ENCODE results near the gene INTS11.

INTS11 gene

DNA sequence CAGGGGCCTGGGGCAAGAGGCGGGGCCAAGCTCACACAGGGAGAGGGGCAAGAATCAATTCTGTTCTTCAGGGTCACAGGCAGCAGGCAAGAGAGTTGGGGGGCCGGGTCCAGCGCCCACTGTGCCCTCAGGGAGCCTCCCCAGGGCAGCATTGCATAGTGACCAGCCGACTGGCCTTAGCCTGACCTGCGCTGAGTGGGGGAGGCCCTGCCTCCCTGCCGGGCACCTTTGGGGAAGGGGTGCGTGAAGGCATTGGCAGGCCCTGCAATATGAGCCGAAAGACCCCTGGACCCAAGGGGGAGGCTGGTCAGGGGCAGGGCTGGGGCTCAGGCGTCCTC lies 32.0 kb downstream of the INTS11 start:
- ChIA-PET POLR2A (interaction anchor here (1.1 to 2.8 kb wide), 5 partner anchors 8 to 308 kb away, joined by 3 to 12 read pairs (median 4); partner anchors contain the start of gene UBE2J2), CTCF (interaction anchor here (0.6 to 4.3 kb wide), 18 partner anchors 8 to 350 kb away, joined by 3 to 76 read pairs (median 4); no protein-coding TSS in a partner anchor)
- Histone ChIP-seq H3K9me3 (ENCODE audit: control insufficient read depth, insufficient read depth, low read depth, low read length) (no peaks in the 10 kb centered on the region), H3K36me3 (ENCODE audit: control insufficient read depth in 2 of 2, insufficient read depth in 1 of 2, low read length in 2 of 2) (peaks cover 0 to 36% of the 10 kb centered on the region in 2 experiments; a peak in 1 of 3 replicates), H3K27ac (ENCODE audit: extremely low read depth, low read depth, low read length) (no peak overlapping the region), H3K4me1 (ENCODE audit: control insufficient read depth, insufficient read depth, low read length) (no peaks in the 10 kb centered on the region), H3K4me3 (ENCODE audit: low read depth, low read length) (no peak overlapping the region)
- TF ChIP-seq ZNF23 (tag by site-specific recombination; IDR thresholded peaks at IDR 0.05; ENCODE audit: borderline replicate concordance) (no peak), ZNF561 (tag by site-specific recombination; IDR thresholded peaks at IDR 0.05; ENCODE audit: borderline replicate concordance) (no peak), ZNF571 (tag by site-specific recombination; IDR thresholded peaks at IDR 0.05) (no peak), ZNF112 (tag by site-specific recombination; IDR thresholded peaks at IDR 0.05) (no peak), ZXDB (tag by site-specific recombination; IDR thresholded peaks at IDR 0.05) (no peak), ZNF311 (tag by site-specific recombination; IDR thresholded peaks at IDR 0.05; ENCODE audit: borderline replicate concordance) (no peak), TCF7L2 (IDR thresholded peaks at IDR 0.05; ENCODE audit: borderline replicate concordance, low read depth, low read length) (no peak), ZNF555 (tag by site-specific recombination; conservative IDR thresholded peaks at IDR 0.05) (no peak), ATF2 (tag by site-specific recombination; IDR thresholded peaks at IDR 0.05; ENCODE audit: low read depth) (no peak), ZNF677 (tag by site-specific recombination; IDR thresholded peaks at IDR 0.05) (no peak), ZNF202 (tag by site-specific recombination; IDR thresholded peaks at IDR 0.05; ENCODE audit: borderline replicate concordance) (no peak), ZNF707 (tag by site-specific recombination; IDR thresholded peaks at IDR 0.05) (no peak), ZNF292 (tag by site-specific recombination; IDR thresholded peaks at IDR 0.05; ENCODE audit: borderline replicate concordance, low read depth) (no peak), ZNF433 (tag by site-specific recombination; IDR thresholded peaks at IDR 0.05; ENCODE audit: low read depth) (no peak), ZBTB1 (tag by site-specific recombination; IDR thresholded peaks at IDR 0.05) (no peak), KLF17 (tag by site-specific recombination; IDR thresholded peaks at IDR 0.05) (no peak)
- TF ChIP-seq, protein P1, sequence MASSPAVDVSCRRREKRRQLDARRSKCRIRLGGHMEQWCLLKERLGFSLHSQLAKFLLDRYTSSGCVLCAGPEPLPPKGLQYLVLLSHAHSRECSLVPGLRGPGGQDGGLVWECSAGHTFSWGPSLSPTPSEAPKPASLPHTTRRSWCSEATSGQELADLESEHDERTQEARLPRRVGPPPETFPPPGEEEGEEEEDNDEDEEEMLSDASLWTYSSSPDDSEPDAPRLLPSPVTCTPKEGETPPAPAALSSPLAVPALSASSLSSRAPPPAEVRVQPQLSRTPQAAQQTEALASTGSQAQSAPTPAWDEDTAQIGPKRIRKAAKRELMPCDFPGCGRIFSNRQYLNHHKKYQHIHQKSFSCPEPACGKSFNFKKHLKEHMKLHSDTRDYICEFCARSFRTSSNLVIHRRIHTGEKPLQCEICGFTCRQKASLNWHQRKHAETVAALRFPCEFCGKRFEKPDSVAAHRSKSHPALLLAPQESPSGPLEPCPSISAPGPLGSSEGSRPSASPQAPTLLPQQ (tag by site-specific recombination; IDR thresholded peaks at IDR 0.05), result no peak

GRCh38 chr1:1291548-1292441 lies 32.7 kb downstream of the INTS11 start:
- Histone ChIP-seq H3K4me3 (ENCODE audit: low read depth, low read length) (no peak overlapping the region), H3K27ac (ENCODE audit: extremely low read depth, low read depth, low read length) (no peak overlapping the region), H3K4me1 (ENCODE audit: control insufficient read depth, insufficient read depth, low read length) (no peaks in the 10 kb centered on the region), H3K36me3 (ENCODE audit: control insufficient read depth in 2 of 2, insufficient read depth in 1 of 2, low read length in 2 of 2) (peaks cover 0 to 33% of the 10 kb centered on the region in 2 experiments; a peak in 1 of 3 replicates), H3K9me3 (ENCODE audit: control insufficient read depth, insufficient read depth, low read depth, low read length) (no peaks in the 10 kb centered on the region)
- CTCF ChIA-PET, result interaction anchor here (0.5 to 4.3 kb wide), 29 partner anchors 9 to 413 kb away, joined by 3 to 76 read pairs (median 3); no protein-coding TSS in a partner anchor
- POLR2A ChIA-PET, result interaction anchor here (0.8 to 2.8 kb wide), 7 partner anchors 9 to 307 kb away, joined by 3 to 12 read pairs (median 4); partner anchors contain the start of gene UBE2J2
- TF ChIP-seq ZNF311 (tag by site-specific recombination; IDR thresholded peaks at IDR 0.05; ENCODE audit: borderline replicate concordance), result no peak
- no peak for TF ChIP-seq GLI2 (tag by site-specific recombination; IDR thresholded peaks at IDR 0.05; ENCODE audit: borderline replicate concordance, low read depth)
- no peak for TF ChIP-seq ZNF10 (tag by site-specific recombination; IDR thresholded peaks at IDR 0.05)
- TF ChIP-seq HOXD13 (CRISPR knock-in tag; IDR thresholded peaks at IDR 0.05; ENCODE audit: borderline replicate concordance), result no peak
- no peak for TF ChIP-seq ZBTB1 (tag by site-specific recombination; IDR thresholded peaks at IDR 0.05)
- no peak for TF ChIP-seq ZNF16 (tag by site-specific recombination; IDR thresholded peaks at IDR 0.05; ENCODE audit: low read depth)
- TF ChIP-seq ZSCAN30 (tag by site-specific recombination; IDR thresholded peaks at IDR 0.05), result peak; percentile 59; the same call in 1 of the 2 replicates
- TF ChIP-seq ZNF785 (tag by site-specific recombination; IDR thresholded peaks at IDR 0.05), result no peak
- TF ChIP-seq ZNF133 (tag by site-specific recombination; IDR thresholded peaks at IDR 0.05), result no peak
- no peak for TF ChIP-seq ZNF560 (tag by site-specific recombination; IDR thresholded peaks at IDR 0.05; ENCODE audit: borderline replicate concordance)
- TF ChIP-seq YY2 (tag by site-specific recombination; IDR thresholded peaks at IDR 0.05), result no peak
- no peak for TF ChIP-seq ZNF624 (tag by site-specific recombination; IDR thresholded peaks at IDR 0.05)
- TF ChIP-seq, protein P2, sequence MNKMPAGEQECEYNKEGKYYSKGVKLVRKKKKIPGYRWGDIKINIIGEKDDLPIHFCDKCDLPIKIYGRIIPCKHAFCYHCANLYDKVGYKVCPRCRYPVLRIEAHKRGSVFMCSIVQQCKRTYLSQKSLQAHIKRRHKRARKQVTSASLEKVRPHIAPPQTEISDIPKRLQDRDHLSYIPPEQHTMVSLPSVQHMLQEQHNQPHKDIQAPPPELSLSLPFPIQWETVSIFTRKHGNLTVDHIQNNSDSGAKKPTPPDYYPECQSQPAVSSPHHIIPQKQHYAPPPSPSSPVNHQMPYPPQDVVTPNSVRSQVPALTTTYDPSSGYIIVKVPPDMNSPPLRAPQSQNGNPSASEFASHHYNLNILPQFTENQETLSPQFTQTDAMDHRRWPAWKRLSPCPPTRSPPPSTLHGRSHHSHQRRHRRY (tag by site-specific recombination; IDR thresholded peaks at IDR 0.05), result no peak
- no peak; the same call in 1 of the 2 replicates for TF ChIP-seq ZFP69B (tag by site-specific recombination; IDR thresholded peaks at IDR 0.05)
- TF ChIP-seq ZNF335 (tag by site-specific recombination; conservative IDR thresholded peaks at IDR 0.05), result peak; percentile 71
- TF ChIP-seq TCF7L2 (IDR thresholded peaks at IDR 0.05; ENCODE audit: borderline replicate concordance, low read depth, low read length), result no peak

Measured in HEK293 (cell line).